ENCODE results near the gene ACTR1A.

- TF ChIP-seq CTCF (IDR thresholded peaks at IDR 0.05 in 2 of 3, conservative IDR thresholded peaks at IDR 0.05 in 1 of 3; ENCODE audit: insufficient read depth in 2 of 3, low read depth in 1 of 3, low read length in 3 of 3) (no peak; a peak in 1 of 6 replicates), BRD4 (IDR thresholded peaks at IDR 0.05) (no peak), RB1 (IDR thresholded peaks at IDR 0.05; ENCODE audit: low read depth) (peak; percentile 74; the same call in 1 of the 2 replicates)
Observed at GRCh38 chr10:102432162-102432950, 70.2 kb downstream of the ACTR1A start, which contains the start of gene CUEDC2.
